ENCODE data around the gene LIPE. TPM values are rescaled to one million over a fixed set of nuclear protein-coding genes. Genes with fewer than 3 reads are reported as not detected.
"Not testable (repeated sequence)": the region's sequence is repeated elsewhere in the genome, so short reads cannot be mapped to it uniquely, and the experiment has no call there.

Gene LIPE
- total RNA-seq, 1 donor from 2014 or later: 34.0 TPM

GRCh38 chr19:42452590-42452989 is 25.4 kb upstream of the LIPE start:
- no peak for ATAC-seq
- no peak for DNase-seq (ENCODE audit: low spot score)
- intact Hi-C loops (cut with DNase I): no loop called here

- DNase-seq (ENCODE audit: low spot score): peak; percentile 86
These were observed 23.2 kb upstream of the LIPE start for GRCh38 chr19:42450314-42450934.

GRCh38 chr19:42448306-42448705 is 21.1 kb upstream of the LIPE start:
- DNase-seq (ENCODE audit: low spot score); ATAC-seq; intact Hi-C loops (cut with DNase I): not testable (repeated sequence)

More at GRCh38 chr19:42450314-42450934, 23.2 kb upstream of the LIPE start:
- intact Hi-C loops (cut with DNase I): loop anchor here (2.0 kb wide), 1 partner anchor 78 kb away; the partner anchor contains the start of gene CEACAM1
- peak; percentile 84 for ATAC-seq

- intact Hi-C loops (cut with DNase I): no loop called here
- DNase-seq (ENCODE audit: low spot score): no peak
- ATAC-seq: no peak
These were observed 18.8 kb upstream of the LIPE start for GRCh38 chr19:42445948-42446347.

GRCh38 chr19:42443944-42444398 is 16.8 kb upstream of the LIPE start:
- no peak for ATAC-seq
- intact Hi-C loops (cut with DNase I): no loop called here
- no peak for DNase-seq (ENCODE audit: low spot score)

- intact Hi-C loops (cut with DNase I): no loop called here
- DNase-seq (ENCODE audit: low spot score) (no peak), ATAC-seq (no peak)
These were observed 15.6 kb upstream of the LIPE start, which contains the start of gene CXCL17 for GRCh38 chr19:42442833-42443232. TSS of gene CXCL17 (minus strand) at chr19:42442946. CDS start at chr19:42442832, 114 bp downstream.

- ATAC-seq (peak; percentile 35), DNase-seq (ENCODE audit: low spot score) (no peak)
- intact Hi-C loops (cut with DNase I): no loop called here
These were observed 13.9 kb upstream of the LIPE start for GRCh38 chr19:42441049-42441445.

GRCh38 chr19:42440357-42441048 is 13.3 kb upstream of the LIPE start:
- peak; percentile 73 for ATAC-seq
- intact Hi-C loops (cut with DNase I): no loop called here
- DNase-seq (ENCODE audit: low spot score): peak; percentile 86

GRCh38 chr19:42436006-42436405 is 8.8 kb upstream of the LIPE start:
- DNase-seq (ENCODE audit: low spot score) (no peak), ATAC-seq (peak; percentile 50)
- intact Hi-C loops (cut with DNase I): no loop called here

GRCh38 chr19:42435316-42435715 is 8.1 kb upstream of the LIPE start:
- no peak for DNase-seq (ENCODE audit: low spot score)
- intact Hi-C loops (cut with DNase I): no loop called here
- no peak for ATAC-seq

GRCh38 chr19:42433503-42434260 is 6.5 kb upstream of the LIPE start:
- intact Hi-C loops (cut with DNase I): no loop called here
- ATAC-seq (peak; percentile 94), DNase-seq (ENCODE audit: low spot score) (peak; percentile 92)

GRCh38 chr19:42431486-42431885 is 4.3 kb upstream of the LIPE start:
- no peak for DNase-seq (ENCODE audit: low spot score)
- no peak for ATAC-seq
- intact Hi-C loops (cut with DNase I): no loop called here

GRCh38 chr19:42428676-42429075 is 1.5 kb upstream of the LIPE start:
- DNase-seq (ENCODE audit: low spot score): no peak
- intact Hi-C loops (cut with DNase I): no loop called here

GRCh38 chr19:42426643-42427042 is 545 bp downstream of the LIPE start:
- ATAC-seq (no peak), DNase-seq (ENCODE audit: low spot score) (no peak)
- intact Hi-C loops (cut with DNase I): no loop called here

More at GRCh38 chr19:42428676-42429075, 1.5 kb upstream of the LIPE start:
- no peak for ATAC-seq

- intact Hi-C loops (cut with DNase I): no loop called here
- DNase-seq (ENCODE audit: low spot score): no peak
- ATAC-seq: no peak
These were observed 2.5 kb downstream of the LIPE start for GRCh38 chr19:42424712-42425131.

GRCh38 chr19:42424345-42424707 is 2.9 kb downstream of the LIPE start:
- intact Hi-C loops (cut with DNase I): no loop called here
- ATAC-seq: no peak
- no peak for DNase-seq (ENCODE audit: low spot score)

GRCh38 chr19:42423462-42424344 is 3.5 kb downstream of the LIPE start:
- ATAC-seq (peak; percentile 96), DNase-seq (ENCODE audit: low spot score) (peak; percentile 93)
- intact Hi-C loops (cut with DNase I): no loop called here

- DNase-seq (ENCODE audit: low spot score) (peak; percentile 70), ATAC-seq (peak; percentile 46)
- intact Hi-C loops (cut with DNase I): no loop called here
These were observed 4.2 kb downstream of the LIPE start for GRCh38 chr19:42422901-42423461.
